Measurements from ENCODE around the gene TTK. TPM values are rescaled to one million over a fixed set of nuclear protein-coding genes. Genes with fewer than 3 reads are reported as not detected.
A peak's percentile ranks its signal among the peaks of the same experiment; 100 is the strongest.

The TTK gene
- total RNA-seq (2014; rRNA removed; shearing (Covaris generic)) = 82.3 and 112 TPM in 2 replicates

GRCh38 chr6:80004173-80005072 lies at the start of gene TTK:
TSS of gene TTK (plus strand) at chr6:80004649. CDS start at chr6:80005844, 1,195 bp downstream.
- H3K27ac ChIP-seq = peak within 1 kb of the TSS; percentile 84
- peak; percentile 95 to 96 for DNase-seq (ENCODE audit: low read depth in 1 of 2, low spot score in 2 of 2)
- H3K4me3 ChIP-seq = peak within 1 kb of the TSS; percentile 56
- H3K4me1 ChIP-seq (replicated peaks) = peaks cover 19% of the 10 kb centered on the region
- H3K27me3 ChIP-seq (replicated peaks) = no peaks in the 10 kb centered on the region
- no peaks in the 10 kb centered on the region for H3K9me3 ChIP-seq (replicated peaks)
- H3K36me3 ChIP-seq = peaks cover 36% of the 10 kb centered on the region

GRCh38 chr6:79954849-79955248 lies 49.6 kb upstream of the TTK start:
- Histone ChIP-seq H3K36me3 (no peaks in the 10 kb centered on the region), H3K9me3 (replicated peaks) (no peaks in the 10 kb centered on the region), H3K27ac (no peak overlapping the region), H3K27me3 (replicated peaks) (peaks cover 3% of the 10 kb centered on the region; the same call in 1 of the 2 replicates), H3K4me1 (replicated peaks) (no peaks in the 10 kb centered on the region), H3K4me3 (no peak overlapping the region)
- DNase-seq (ENCODE audit: low read depth in 1 of 2, low spot score in 2 of 2) = no peak

GRCh38 chr6:79964607-79965081 lies 39.8 kb upstream of the TTK start:
- Histone ChIP-seq H3K4me1 (replicated peaks) (no peaks in the 10 kb centered on the region), H3K36me3 (no peaks in the 10 kb centered on the region), H3K4me3 (no peak overlapping the region), H3K27ac (no peak overlapping the region), H3K9me3 (replicated peaks) (peaks cover 6% of the 10 kb centered on the region; the same call in 1 of the 2 replicates), H3K27me3 (replicated peaks) (no peaks in the 10 kb centered on the region)
- no peak for DNase-seq (ENCODE audit: low read depth in 1 of 2, low spot score in 2 of 2)

- peaks cover 6% of the 10 kb centered on the region; the same call in 1 of the 2 replicates for H3K9me3 ChIP-seq (replicated peaks)
- DNase-seq (ENCODE audit: low read depth in 1 of 2, low spot score in 2 of 2) = no peak
- no peaks in the 10 kb centered on the region for H3K27me3 ChIP-seq (replicated peaks)
- H3K36me3 ChIP-seq = no peaks in the 10 kb centered on the region
- H3K27ac ChIP-seq = no peak overlapping the region
- H3K4me1 ChIP-seq (replicated peaks) = no peaks in the 10 kb centered on the region
- no peak overlapping the region for H3K4me3 ChIP-seq
These were observed 37.3 kb upstream of the TTK start for GRCh38 chr6:79967178-79967577.

GRCh38 chr6:79969784-79970183 lies 34.7 kb upstream of the TTK start:
- no peak overlapping the region for H3K4me3 ChIP-seq

GRCh38 chr6:79971193-79971592 lies 33.3 kb upstream of the TTK start:
- Histone ChIP-seq H3K4me3 (no peak overlapping the region), H3K27me3 (replicated peaks) (0 out of 2 replicates have a peak, but pooled peaks cover 3% of the 10 kb centered on the region), H3K27ac (no peak overlapping the region), H3K36me3 (no peaks in the 10 kb centered on the region), H3K4me1 (replicated peaks) (no peaks in the 10 kb centered on the region), H3K9me3 (replicated peaks) (peaks cover 6% of the 10 kb centered on the region; the same call in 1 of the 2 replicates)
- DNase-seq (ENCODE audit: low read depth in 1 of 2, low spot score in 2 of 2) = no peak

More at GRCh38 chr6:79969784-79970183, 34.7 kb upstream of the TTK start:
- no peaks in the 10 kb centered on the region for H3K4me1 ChIP-seq (replicated peaks)
- no peaks in the 10 kb centered on the region for H3K27me3 ChIP-seq (replicated peaks)
- no peak for DNase-seq (ENCODE audit: low read depth in 1 of 2, low spot score in 2 of 2)
- peaks cover 6% of the 10 kb centered on the region; the same call in 1 of the 2 replicates for H3K9me3 ChIP-seq (replicated peaks)
- no peaks in the 10 kb centered on the region for H3K36me3 ChIP-seq
- H3K27ac ChIP-seq = no peak overlapping the region

- Histone ChIP-seq H3K9me3 (replicated peaks) (no peaks in the 10 kb centered on the region), H3K4me1 (replicated peaks) (no peaks in the 10 kb centered on the region), H3K4me3 (no peak overlapping the region), H3K27ac (no peak overlapping the region), H3K36me3 (no peaks in the 10 kb centered on the region), H3K27me3 (replicated peaks) (no peaks in the 10 kb centered on the region; the same call in 1 of the 2 replicates)
- DNase-seq (ENCODE audit: low read depth in 1 of 2, low spot score in 2 of 2) = no peak
These were observed 22.8 kb upstream of the TTK start for GRCh38 chr6:79981652-79982051.

- H3K36me3 ChIP-seq = no peaks in the 10 kb centered on the region
- no peaks in the 10 kb centered on the region for H3K9me3 ChIP-seq (replicated peaks)
- H3K27me3 ChIP-seq (replicated peaks) = no peaks in the 10 kb centered on the region; the same call in 1 of the 2 replicates
- H3K4me1 ChIP-seq (replicated peaks) = no peaks in the 10 kb centered on the region
- no peak for DNase-seq (ENCODE audit: low read depth in 1 of 2, low spot score in 2 of 2)
- no peak overlapping the region for H3K27ac ChIP-seq
- H3K4me3 ChIP-seq = no peak overlapping the region
These were observed 20.2 kb upstream of the TTK start for GRCh38 chr6:79984261-79984660.

- Histone ChIP-seq H3K4me1 (replicated peaks) (no peaks in the 10 kb centered on the region), H3K27ac (no peak overlapping the region), H3K36me3 (no peaks in the 10 kb centered on the region), H3K9me3 (replicated peaks) (no peaks in the 10 kb centered on the region), H3K4me3 (no peak overlapping the region), H3K27me3 (replicated peaks) (no peaks in the 10 kb centered on the region; the same call in 1 of the 2 replicates)
- no peak for DNase-seq (ENCODE audit: low read depth in 1 of 2, low spot score in 2 of 2)
These were observed 19.3 kb upstream of the TTK start for GRCh38 chr6:79985128-79985527.

GRCh38 chr6:79989641-79990040 lies 14.8 kb upstream of the TTK start:
- Histone ChIP-seq H3K27ac (no peak overlapping the region), H3K36me3 (no peaks in the 10 kb centered on the region), H3K9me3 (replicated peaks) (no peaks in the 10 kb centered on the region), H3K27me3 (replicated peaks) (no peaks in the 10 kb centered on the region; the same call in 1 of the 2 replicates), H3K4me1 (replicated peaks) (no peaks in the 10 kb centered on the region), H3K4me3 (no peak overlapping the region)
- DNase-seq (ENCODE audit: low read depth in 1 of 2, low spot score in 2 of 2) = no peak

GRCh38 chr6:79993012-79993910 lies 11.2 kb upstream of the TTK start:
- DNase-seq (ENCODE audit: low read depth in 1 of 2, low spot score in 2 of 2) = no peak
- Histone ChIP-seq H3K27ac (no peak overlapping the region), H3K27me3 (replicated peaks) (no peaks in the 10 kb centered on the region; the same call in 1 of the 2 replicates)

GRCh38 chr6:79993911-79994309 lies 10.5 kb upstream of the TTK start:
- no peak overlapping the region for H3K4me3 ChIP-seq
- H3K9me3 ChIP-seq (replicated peaks) = no peaks in the 10 kb centered on the region
- H3K27ac ChIP-seq = no peak overlapping the region
- no peaks in the 10 kb centered on the region; the same call in 1 of the 2 replicates for H3K27me3 ChIP-seq (replicated peaks)
- no peaks in the 10 kb centered on the region for H3K36me3 ChIP-seq
- H3K4me1 ChIP-seq (replicated peaks) = no peaks in the 10 kb centered on the region
- no peak for DNase-seq (ENCODE audit: low read depth in 1 of 2, low spot score in 2 of 2)

More at GRCh38 chr6:79993012-79993910, 11.2 kb upstream of the TTK start:
- no peaks in the 10 kb centered on the region for H3K9me3 ChIP-seq (replicated peaks)
- H3K4me3 ChIP-seq = no peak overlapping the region
- no peaks in the 10 kb centered on the region for H3K4me1 ChIP-seq (replicated peaks)
- no peaks in the 10 kb centered on the region for H3K36me3 ChIP-seq

- H3K4me1 ChIP-seq (replicated peaks) = no peaks in the 10 kb centered on the region
- no peak overlapping the region for H3K4me3 ChIP-seq
- no peak overlapping the region for H3K27ac ChIP-seq
- H3K27me3 ChIP-seq (replicated peaks) = no peaks in the 10 kb centered on the region; the same call in 1 of the 2 replicates
- H3K9me3 ChIP-seq (replicated peaks) = no peaks in the 10 kb centered on the region
- DNase-seq (ENCODE audit: low read depth in 1 of 2, low spot score in 2 of 2) = no peak
- no peaks in the 10 kb centered on the region for H3K36me3 ChIP-seq
These were observed 6.7 kb upstream of the TTK start for GRCh38 chr6:79997728-79998127.
